ENCODE results near the gene TNNT2. TPM values are rescaled to one million over a fixed set of nuclear protein-coding genes. Genes with fewer than 3 reads are reported as not detected.

Gene TNNT2
- total RNA-seq, 1 experiment from 2014 or later = 0.90 TPM

- Histone ChIP-seq H3K4me3 (ENCODE audit: low read depth, low read length, poor library complexity, severe bottlenecking) (no peak overlapping the region), H3K36me3 (ENCODE audit: insufficient read depth, low read length, poor library complexity, severe bottlenecking) (no peaks in the 10 kb centered on the region), H3K27ac (ENCODE audit: low read depth, low read length, poor library complexity, severe bottlenecking) (no peak overlapping the region), H3K27me3 (replicated peaks; ENCODE audit: insufficient read depth, low read depth, low read length, poor library complexity) (no peaks in the 10 kb centered on the region), H3K9me3 (ENCODE audit: low read depth, low read length, poor library complexity, severe bottlenecking) (no peaks in the 10 kb centered on the region), H3K4me1 (ENCODE audit: insufficient read depth, low read length, poor library complexity, severe bottlenecking) (peaks cover 17% of the 10 kb centered on the region)
- DNase-seq (ENCODE audit: low spot score) = no peak
- TF ChIP-seq CTCF (conservative IDR thresholded peaks at IDR 0.05; ENCODE audit: low read depth, low read length) (no peak), EZH2 (IDR thresholded peaks at IDR 0.05; ENCODE audit: borderline replicate concordance, low read depth, low read length, poor library complexity, severe bottlenecking) (no peak)
- intact Hi-C loops (cut with micrococcal nuclease; ENCODE audit: unreplicated experiment) = loop anchor here (5.0 kb wide), 1 partner anchor 388 kb away; no protein-coding TSS in a partner anchor
- BruUV-seq (replicated peaks) = no TSS peak
- ChIA-PET CTCF (no interaction called here), POLR2A (ENCODE audit: low non-redundant PET) (no interaction called here)
Observed at GRCh38 chr1:201359873-201360210, 17.6 kb downstream of the TNNT2 start.

- H3K36me3 ChIP-seq (ENCODE audit: insufficient read depth, low read length, poor library complexity, severe bottlenecking) = no peaks in the 10 kb centered on the region
- TF ChIP-seq CTCF (conservative IDR thresholded peaks at IDR 0.05; ENCODE audit: low read depth, low read length) (no peak), EZH2 (IDR thresholded peaks at IDR 0.05; ENCODE audit: borderline replicate concordance, low read depth, low read length, poor library complexity, severe bottlenecking) (no peak)
- BruUV-seq (replicated peaks) = no TSS peak
- ChIA-PET POLR2A (ENCODE audit: low non-redundant PET) (no interaction called here), CTCF (no interaction called here)
- H3K27ac ChIP-seq (ENCODE audit: low read depth, low read length, poor library complexity, severe bottlenecking) = peak overlapping the region; percentile 35
- no peaks in the 10 kb centered on the region for H3K27me3 ChIP-seq (replicated peaks; ENCODE audit: insufficient read depth, low read depth, low read length, poor library complexity)
- peaks cover 17% of the 10 kb centered on the region for H3K4me1 ChIP-seq (ENCODE audit: insufficient read depth, low read length, poor library complexity, severe bottlenecking)
- intact Hi-C loops (cut with micrococcal nuclease; ENCODE audit: unreplicated experiment) = no loop called here
- no peak overlapping the region for H3K4me3 ChIP-seq (ENCODE audit: low read depth, low read length, poor library complexity, severe bottlenecking)
- DNase-seq (ENCODE audit: low spot score) = no peak
- H3K9me3 ChIP-seq (ENCODE audit: low read depth, low read length, poor library complexity, severe bottlenecking) = no peaks in the 10 kb centered on the region
Observed at GRCh38 chr1:201359031-201359872, 18.2 kb downstream of the TNNT2 start.

GRCh38 chr1:201358596-201358995 is 18.9 kb downstream of the TNNT2 start:
- no peak for DNase-seq (ENCODE audit: low spot score)
- intact Hi-C loops (cut with micrococcal nuclease; ENCODE audit: unreplicated experiment) = no loop called here
- Histone ChIP-seq H3K4me3 (ENCODE audit: low read depth, low read length, poor library complexity, severe bottlenecking) (no peak overlapping the region), H3K9me3 (ENCODE audit: low read depth, low read length, poor library complexity, severe bottlenecking) (no peaks in the 10 kb centered on the region), H3K4me1 (ENCODE audit: insufficient read depth, low read length, poor library complexity, severe bottlenecking) (peaks cover 17% of the 10 kb centered on the region), H3K36me3 (ENCODE audit: insufficient read depth, low read length, poor library complexity, severe bottlenecking) (no peaks in the 10 kb centered on the region), H3K27me3 (replicated peaks; ENCODE audit: insufficient read depth, low read depth, low read length, poor library complexity) (no peaks in the 10 kb centered on the region), H3K27ac (ENCODE audit: low read depth, low read length, poor library complexity, severe bottlenecking) (peak overlapping the region; percentile 35)
- TF ChIP-seq EZH2 (IDR thresholded peaks at IDR 0.05; ENCODE audit: borderline replicate concordance, low read depth, low read length, poor library complexity, severe bottlenecking) = no peak
- BruUV-seq (replicated peaks) = no TSS peak
- CTCF ChIA-PET = interaction anchor here (0.6 kb wide), 1 partner anchor 481 kb away, joined by 4 read pairs; no protein-coding TSS in a partner anchor
- POLR2A ChIA-PET (ENCODE audit: low non-redundant PET) = no interaction called here

Data from A673 (cell line).